Gastrocnemius medialis (tissue), 4 donors: ENCODE data around the gene AADAC. TPM values are rescaled to one million over a fixed set of nuclear protein-coding genes. Genes with fewer than 3 reads are reported as not detected.

Experiments
- ATAC-seq, 2 donors: fragments of 150-250 bp; one replicate each; pipeline ENCODE4 v1.9.1; 2016
- DNase-seq, 2 donors: peaks; one replicate each; pipeline ENCODE4 v3.0.0-alpha.2; 2019
- H3K27ac ChIP-seq, 4 donors: fragments of 200-600 bp; sonication (generic); 1 replicate in 1 of 4; 2 replicates in 3 of 4; pipeline ENCODE4 v1.5.1; 2016 to 2018; ENCODE audit warnings: mild to moderate bottlenecking in 2 of 4, moderate library complexity in 1 of 4
- H3K27me3 ChIP-seq, 3 donors: fragments of 200-600 bp; sonication (generic) in 2 of 3; 1 replicate in 1 of 3; 2 replicates in 2 of 3; pipeline versions ENCODE4 v1.5.1 to v1.6.0; 2016 to 2019; ENCODE audit warnings: mild to moderate bottlenecking in 1 of 3, moderate library complexity in 1 of 3
- H3K36me3 ChIP-seq, 2 donors: fragments of 200-600 bp; sonication (generic) in 1 of 2; one replicate each; pipeline ENCODE4 v1.5.1; 2017 to 2018
- H3K4me1 ChIP-seq, 2 donors: fragments of 200-600 bp; sonication (generic) in 1 of 2; one replicate each; pipeline ENCODE4 v1.5.1; 2016 to 2017; ENCODE audit warnings: mild to moderate bottlenecking in 2 of 2
- H3K4me3 ChIP-seq, 4 donors: fragments of 200-600 bp; sonication (generic) in 3 of 4; 1 replicate in 1 of 4; 2 replicates in 3 of 4; pipeline ENCODE4 v1.5.1; 2016 to 2019; ENCODE audit warnings: mild to moderate bottlenecking in 2 of 4
- H3K9me3 ChIP-seq, 3 donors: fragments of 200-600 bp; sonication (generic) in 2 of 3; 1 replicate in 1 of 3; 2 replicates in 2 of 3; pipeline ENCODE4 v1.5.1; 2016 to 2019
- POLR2A ChIP-seq, 2 donors: fragments of 450-650 bp; IDR thresholded peaks; one replicate each; pipeline ENCODE4 v1.6.1; 2017; ENCODE audit warnings: antibody characterized with exemption in 2 of 2, mild to moderate bottlenecking in 2 of 2, moderate library complexity in 2 of 2
- in situ Hi-C, 4 donors: fragments of 200-750 bp; cut with MboI; loops; one replicate each; pipeline versions ENCODE4 v1.15.0 to v1.8.0; 2017; ENCODE audit warnings: low sequenced_read_pairs in 4 of 4
- intact Hi-C: fragments of 100-400 bp; cut with DNase I; formaldehyde crosslinking; loops from one replicate; pipeline ENCODE4 v1.15.1; 2023; ENCODE audit warnings: low total_unique reads
- total RNA-seq, 4 donors: library from RNA; depleted of rRNA; stranded (reverse); fragments of >200 nt; gene quantifications; one replicate each; pipeline versions ENCODE4 v1.1.0 to v1.2.3, GENCODE V29; 2016
- TF ChIP-seq, protein P1 (sequence below), 5 experiments: fragments of 450-650 bp in 3 of 5; fragments of 200-600 bp in 2 of 5; sonication (generic) in 2 of 5; IDR thresholded peaks in 4 of 5; conservative IDR thresholded peaks in 1 of 5; 1 replicate in 4 of 5; 2 replicates in 1 of 5; pipeline ENCODE4 v1.5.1; 2016 to 2019; ENCODE audit warnings: antibody characterized with exemption in 5 of 5, mild to moderate bottlenecking in 3 of 5, moderate library complexity in 3 of 5

AADAC gene
- total RNA-seq, 4 donors from 2014 or later: 0.85 to 1.1 TPM; not detected in 2

DNA sequence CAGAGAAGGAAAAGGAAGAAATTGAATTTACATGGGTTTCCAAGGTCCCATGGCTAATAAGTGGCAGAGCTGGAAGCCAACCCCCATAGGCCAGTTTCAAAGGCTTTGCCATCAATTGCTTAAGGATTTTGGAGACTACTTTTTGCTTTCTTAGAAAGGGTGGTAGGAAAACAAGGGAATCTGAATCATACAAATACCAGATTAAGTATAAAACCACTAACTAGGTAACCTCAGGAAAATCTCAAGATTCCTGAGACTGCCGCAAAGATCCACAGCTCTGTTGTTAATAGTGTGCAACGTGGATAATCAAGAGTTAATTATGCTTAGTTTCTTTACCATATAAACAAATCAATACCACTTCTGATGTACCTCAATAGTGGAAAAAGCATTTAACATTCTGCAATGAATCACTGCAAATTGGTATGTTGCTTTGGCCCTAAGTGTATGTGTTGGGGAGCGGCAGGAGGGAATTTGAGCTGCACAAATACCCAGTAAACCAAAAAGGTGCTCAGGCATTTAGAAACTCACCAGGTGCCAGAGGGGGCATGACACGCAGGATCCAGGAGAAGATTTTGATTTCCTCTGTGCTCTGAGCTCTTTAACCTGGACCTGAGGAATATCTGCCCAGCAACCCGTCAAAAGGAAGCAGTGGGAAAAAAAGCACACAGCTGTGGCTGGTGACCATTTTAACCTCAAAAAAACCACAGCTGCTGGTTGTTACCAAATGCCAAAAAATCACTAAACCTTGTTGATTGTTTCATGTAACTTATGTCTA lies 22.0 kb downstream of the AADAC start:
- no peak for TF ChIP-seq POLR2A (IDR thresholded peaks at IDR 0.05)
- TF ChIP-seq, protein P1, sequence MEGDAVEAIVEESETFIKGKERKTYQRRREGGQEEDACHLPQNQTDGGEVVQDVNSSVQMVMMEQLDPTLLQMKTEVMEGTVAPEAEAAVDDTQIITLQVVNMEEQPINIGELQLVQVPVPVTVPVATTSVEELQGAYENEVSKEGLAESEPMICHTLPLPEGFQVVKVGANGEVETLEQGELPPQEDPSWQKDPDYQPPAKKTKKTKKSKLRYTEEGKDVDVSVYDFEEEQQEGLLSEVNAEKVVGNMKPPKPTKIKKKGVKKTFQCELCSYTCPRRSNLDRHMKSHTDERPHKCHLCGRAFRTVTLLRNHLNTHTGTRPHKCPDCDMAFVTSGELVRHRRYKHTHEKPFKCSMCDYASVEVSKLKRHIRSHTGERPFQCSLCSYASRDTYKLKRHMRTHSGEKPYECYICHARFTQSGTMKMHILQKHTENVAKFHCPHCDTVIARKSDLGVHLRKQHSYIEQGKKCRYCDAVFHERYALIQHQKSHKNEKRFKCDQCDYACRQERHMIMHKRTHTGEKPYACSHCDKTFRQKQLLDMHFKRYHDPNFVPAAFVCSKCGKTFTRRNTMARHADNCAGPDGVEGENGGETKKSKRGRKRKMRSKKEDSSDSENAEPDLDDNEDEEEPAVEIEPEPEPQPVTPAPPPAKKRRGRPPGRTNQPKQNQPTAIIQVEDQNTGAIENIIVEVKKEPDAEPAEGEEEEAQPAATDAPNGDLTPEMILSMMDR (IDR thresholded peaks at IDR 0.05 in 4 of 5, conservative IDR thresholded peaks at IDR 0.05 in 1 of 5): no peak
- Histone ChIP-seq H3K4me1 (peaks cover 0 to 5% of the 10 kb centered on the region in 2 donors), H3K9me3 (no peaks in the 10 kb centered on the region), H3K4me3 (no peak overlapping the region), H3K36me3 (no peaks in the 10 kb centered on the region), H3K27ac (no peak overlapping the region), H3K27me3 (no peaks in the 10 kb centered on the region)
- DNase-seq (no peak), ATAC-seq (no peak)
- intact Hi-C loops (loop anchor here (10.0 kb wide), 1 partner anchor 611 kb away; no protein-coding TSS in a partner anchor), in situ Hi-C loops (loop anchor here in 3 of 4 donors (10.0 kb wide), 2 partner anchors 391 to 401 kb away; no protein-coding TSS in a partner anchor)

DNA sequence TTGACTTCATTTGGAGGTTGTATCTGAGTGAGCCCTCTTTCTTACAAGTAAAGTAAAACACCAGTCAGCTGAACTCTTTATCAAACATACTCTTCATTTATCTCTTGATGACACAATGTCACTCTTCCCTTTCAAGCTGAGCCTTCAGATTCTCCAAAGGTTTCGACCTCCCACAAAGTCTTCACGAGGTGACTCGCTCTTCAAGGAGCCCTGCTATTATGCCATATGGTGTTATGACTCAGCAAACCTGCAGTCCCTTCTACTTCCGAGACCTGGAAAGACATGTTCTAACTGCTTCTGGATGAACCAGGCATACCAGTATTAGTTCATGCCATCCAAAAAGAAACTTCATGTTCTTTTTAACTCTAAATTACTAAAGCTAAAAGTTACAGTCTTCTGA lies 23.1 kb downstream of the AADAC start:
- no peak overlapping the region for H3K4me3 ChIP-seq
- ATAC-seq (peak in 1 of 2 donors; percentile 68), DNase-seq (no peak)
- TF ChIP-seq, protein P1 (IDR thresholded peaks at IDR 0.05 in 4 of 5, conservative IDR thresholded peaks at IDR 0.05 in 1 of 5): no peak
- no peak for TF ChIP-seq POLR2A (IDR thresholded peaks at IDR 0.05)
- H3K4me1 ChIP-seq: peaks cover 0 to 5% of the 10 kb centered on the region in 2 donors
- H3K27ac ChIP-seq: no peak overlapping the region
- in situ Hi-C loops (loop anchor here in 3 of 4 donors (10.0 kb wide), 2 partner anchors 392 to 402 kb away; no protein-coding TSS in a partner anchor), intact Hi-C loops (loop anchor here (10.0 kb wide), 1 partner anchor 612 kb away; no protein-coding TSS in a partner anchor)
- H3K36me3 ChIP-seq: no peaks in the 10 kb centered on the region
- H3K27me3 ChIP-seq: no peaks in the 10 kb centered on the region
- H3K9me3 ChIP-seq: no peaks in the 10 kb centered on the region

DNA sequence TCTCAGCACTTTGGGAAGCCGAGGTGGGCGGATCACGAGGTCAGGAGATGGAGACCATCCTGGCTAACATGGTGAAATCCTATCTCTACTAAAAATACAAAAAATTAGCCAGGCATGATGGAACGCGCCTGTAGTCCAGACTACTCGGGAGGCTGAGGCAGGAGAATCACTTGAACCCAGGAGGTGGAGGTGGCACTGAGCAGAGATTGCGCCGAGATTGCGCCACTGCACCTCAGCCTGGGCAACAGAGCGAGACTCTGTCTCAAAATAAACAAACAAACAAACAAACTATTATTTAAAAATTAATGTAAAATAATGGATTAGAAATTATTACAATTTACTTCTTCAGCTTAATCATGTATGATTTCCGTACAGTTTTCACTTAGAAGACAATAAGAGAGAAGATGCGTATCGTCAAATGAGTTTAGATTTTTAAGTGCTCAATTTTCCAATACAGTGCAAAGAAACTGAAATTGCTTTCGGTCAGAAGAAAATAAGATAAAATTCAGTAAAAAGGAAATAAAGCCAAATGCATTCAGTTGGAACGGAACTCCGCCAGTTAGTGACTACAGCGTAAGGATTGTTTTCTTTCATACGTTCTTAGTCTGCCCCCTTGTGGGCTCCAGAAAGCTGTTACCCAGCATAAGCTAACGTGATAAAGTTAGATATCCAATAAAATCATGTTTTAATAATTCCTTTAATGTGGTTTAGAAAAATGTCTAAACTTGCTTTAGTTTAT lies 24.8 kb downstream of the AADAC start:
- no peak for DNase-seq
- in situ Hi-C loops: loop anchor here in 3 of 4 donors (10.0 kb wide), 2 partner anchors 394 to 404 kb away; no protein-coding TSS in a partner anchor
- ATAC-seq: peak in 1 of 2 donors; percentile 73
- H3K4me3 ChIP-seq: peak overlapping the region in 2 of 4 donors; percentile 20 to 32
- H3K4me1 ChIP-seq: peaks cover 0 to 5% of the 10 kb centered on the region in 2 donors
- H3K27me3 ChIP-seq: no peaks in the 10 kb centered on the region
- TF ChIP-seq, protein P1 (IDR thresholded peaks at IDR 0.05 in 4 of 5, conservative IDR thresholded peaks at IDR 0.05 in 1 of 5): peak; percentile 57 to 76 (median 65)
- no peak for TF ChIP-seq POLR2A (IDR thresholded peaks at IDR 0.05)
- H3K36me3 ChIP-seq: no peaks in the 10 kb centered on the region
- H3K9me3 ChIP-seq: no peaks in the 10 kb centered on the region
- intact Hi-C loops: loop anchor here (1.0 to 10.0 kb wide), 2 partner anchors 399 to 614 kb away; no protein-coding TSS in a partner anchor
- no peak overlapping the region for H3K27ac ChIP-seq

DNA sequence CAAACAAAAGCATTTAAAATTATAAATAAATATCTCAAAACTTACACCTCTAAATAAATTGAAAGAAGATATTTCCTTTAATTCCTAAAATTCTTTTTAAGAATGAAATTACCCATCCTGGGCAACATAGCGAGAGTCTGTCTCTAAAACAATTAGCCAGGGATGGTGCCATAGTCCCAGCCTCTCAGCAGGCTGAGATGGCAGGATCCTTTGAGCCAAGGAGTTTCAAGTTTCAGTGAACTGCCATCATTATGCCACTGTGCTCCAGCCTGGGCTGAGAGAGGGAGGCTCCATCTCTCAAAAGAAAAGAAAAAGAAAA lies 25.4 kb downstream of the AADAC start:
- intact Hi-C loops (loop anchor here (1.0 to 10.0 kb wide), 2 partner anchors 400 to 614 kb away; no protein-coding TSS in a partner anchor), in situ Hi-C loops (loop anchor here in 3 of 4 donors (10.0 kb wide), 2 partner anchors 394 to 404 kb away; no protein-coding TSS in a partner anchor)
- Histone ChIP-seq H3K4me1 (peaks cover 0 to 5% of the 10 kb centered on the region in 2 donors), H3K27me3 (no peaks in the 10 kb centered on the region), H3K4me3 (no peak overlapping the region), H3K9me3 (no peaks in the 10 kb centered on the region), H3K36me3 (no peaks in the 10 kb centered on the region), H3K27ac (no peak overlapping the region)
- no peak for DNase-seq
- ATAC-seq: no peak
- TF ChIP-seq, protein P1 (IDR thresholded peaks at IDR 0.05 in 4 of 5, conservative IDR thresholded peaks at IDR 0.05 in 1 of 5): peak in 1 of 5 experiments; percentile 18
- no peak for TF ChIP-seq POLR2A (IDR thresholded peaks at IDR 0.05)
